ENCODE measurements around the gene ASPHD2.

ASPHD2 gene

DNA sequence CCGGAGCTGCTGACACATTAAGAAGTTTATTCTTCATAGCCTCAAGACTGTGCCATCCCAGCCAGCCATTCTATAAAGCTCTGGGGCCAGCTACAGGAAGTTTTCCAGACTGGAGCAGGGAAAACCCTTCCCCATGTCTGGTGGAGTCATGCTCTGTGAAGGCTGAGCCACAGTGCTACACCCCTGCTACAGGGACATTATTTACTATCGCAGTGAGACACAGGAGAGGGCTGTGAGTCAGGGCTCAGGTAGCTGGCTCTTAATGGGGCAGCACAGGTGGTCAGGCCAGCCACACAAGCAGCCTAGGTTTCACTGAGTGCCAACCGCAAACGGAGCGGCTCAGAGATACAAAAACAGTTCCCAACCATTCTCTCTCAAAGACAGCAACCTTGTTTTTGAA lies 42.5 kb downstream of the ASPHD2 start:
- no peak for DNase-seq (ENCODE audit: low read depth)
- TF ChIP-seq, protein P1, sequence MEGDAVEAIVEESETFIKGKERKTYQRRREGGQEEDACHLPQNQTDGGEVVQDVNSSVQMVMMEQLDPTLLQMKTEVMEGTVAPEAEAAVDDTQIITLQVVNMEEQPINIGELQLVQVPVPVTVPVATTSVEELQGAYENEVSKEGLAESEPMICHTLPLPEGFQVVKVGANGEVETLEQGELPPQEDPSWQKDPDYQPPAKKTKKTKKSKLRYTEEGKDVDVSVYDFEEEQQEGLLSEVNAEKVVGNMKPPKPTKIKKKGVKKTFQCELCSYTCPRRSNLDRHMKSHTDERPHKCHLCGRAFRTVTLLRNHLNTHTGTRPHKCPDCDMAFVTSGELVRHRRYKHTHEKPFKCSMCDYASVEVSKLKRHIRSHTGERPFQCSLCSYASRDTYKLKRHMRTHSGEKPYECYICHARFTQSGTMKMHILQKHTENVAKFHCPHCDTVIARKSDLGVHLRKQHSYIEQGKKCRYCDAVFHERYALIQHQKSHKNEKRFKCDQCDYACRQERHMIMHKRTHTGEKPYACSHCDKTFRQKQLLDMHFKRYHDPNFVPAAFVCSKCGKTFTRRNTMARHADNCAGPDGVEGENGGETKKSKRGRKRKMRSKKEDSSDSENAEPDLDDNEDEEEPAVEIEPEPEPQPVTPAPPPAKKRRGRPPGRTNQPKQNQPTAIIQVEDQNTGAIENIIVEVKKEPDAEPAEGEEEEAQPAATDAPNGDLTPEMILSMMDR (IDR thresholded peaks at IDR 0.05; ENCODE audit: insufficient read depth, low read depth, low read length, missing control alignments): no peak
- H3K4me3 ChIP-seq (ENCODE audit: low read depth, low read length): no peak overlapping the region

DNA sequence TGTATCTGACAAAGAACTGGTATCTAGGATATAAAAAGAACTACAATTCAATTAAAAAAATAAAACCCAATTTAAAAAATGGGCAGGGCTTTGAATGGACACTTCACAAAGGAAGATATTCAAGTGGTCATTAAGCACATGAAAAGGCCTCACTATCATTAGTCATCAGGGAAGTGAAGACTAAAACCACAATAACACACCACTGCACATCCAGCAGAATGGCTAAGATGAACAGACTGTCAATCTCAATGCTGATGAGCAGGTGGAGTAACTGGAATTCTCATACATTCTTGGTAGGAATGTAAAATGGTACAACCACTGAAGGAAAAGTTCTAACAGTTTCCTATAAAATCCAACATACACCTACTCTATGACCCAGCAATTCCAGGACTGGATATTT lies 45.6 kb downstream of the ASPHD2 start:
- H3K4me3 ChIP-seq (ENCODE audit: low read depth, low read length): no peak overlapping the region
- no peak for DNase-seq (ENCODE audit: low read depth)
- TF ChIP-seq, protein P1 (IDR thresholded peaks at IDR 0.05; ENCODE audit: insufficient read depth, low read depth, low read length, missing control alignments): no peak

DNA sequence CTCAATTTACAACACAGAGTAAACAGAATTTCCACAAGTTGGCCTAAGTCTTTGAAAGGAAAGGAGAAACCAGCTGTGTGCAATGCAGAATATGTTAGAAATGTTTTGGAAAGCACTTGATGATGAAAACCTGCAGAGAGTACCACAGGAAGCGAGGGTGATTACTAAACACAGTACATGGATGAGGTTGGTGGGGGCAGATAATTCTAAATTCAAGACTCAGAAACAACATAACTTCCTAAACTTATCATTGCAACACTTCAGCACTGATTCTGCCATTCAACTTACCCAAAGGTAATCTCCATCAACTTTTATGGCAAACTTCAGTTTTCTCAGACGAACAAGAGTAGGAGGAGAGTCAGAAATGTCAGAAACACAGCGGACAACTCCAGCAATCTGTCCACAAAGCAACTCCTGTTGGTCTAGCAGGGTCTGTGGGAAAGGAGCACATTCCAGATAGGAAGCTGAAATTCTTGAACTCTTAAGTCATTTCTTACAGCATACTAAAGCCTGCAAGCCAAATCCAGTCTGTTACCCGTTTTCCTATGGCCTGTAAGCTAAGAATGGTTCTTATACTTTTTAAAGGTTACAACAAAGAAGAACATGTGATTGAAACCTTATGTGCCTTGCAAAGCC lies 47.8 kb downstream of the ASPHD2 start:
- DNase-seq (ENCODE audit: low read depth): no peak
- H3K4me3 ChIP-seq (ENCODE audit: low read depth, low read length): no peak overlapping the region
- TF ChIP-seq, protein P1 (IDR thresholded peaks at IDR 0.05; ENCODE audit: insufficient read depth, low read depth, low read length, missing control alignments): no peak

DNA sequence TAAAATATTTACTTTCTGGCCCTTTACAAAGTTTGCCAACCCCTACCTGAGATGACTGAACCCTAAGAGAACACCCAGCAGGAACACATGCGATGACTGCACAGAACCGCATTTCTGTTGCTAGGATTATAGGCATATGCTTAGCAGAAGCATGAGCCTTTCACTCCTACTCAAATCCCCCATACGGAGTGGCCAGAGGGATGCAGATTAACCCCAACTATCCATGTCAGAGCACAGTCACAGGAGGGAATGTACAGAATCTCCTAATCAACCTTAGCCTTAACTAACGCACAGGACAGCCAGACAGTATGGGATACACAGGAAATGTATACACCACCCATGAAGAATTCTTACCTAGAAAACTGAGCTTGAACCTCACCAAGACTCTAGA lies 48.3 kb downstream of the ASPHD2 start:
- TF ChIP-seq, protein P1 (IDR thresholded peaks at IDR 0.05; ENCODE audit: insufficient read depth, low read depth, low read length, missing control alignments): no peak
- H3K4me3 ChIP-seq (ENCODE audit: low read depth, low read length): no peak overlapping the region
- no peak for DNase-seq (ENCODE audit: low read depth)

DNA sequence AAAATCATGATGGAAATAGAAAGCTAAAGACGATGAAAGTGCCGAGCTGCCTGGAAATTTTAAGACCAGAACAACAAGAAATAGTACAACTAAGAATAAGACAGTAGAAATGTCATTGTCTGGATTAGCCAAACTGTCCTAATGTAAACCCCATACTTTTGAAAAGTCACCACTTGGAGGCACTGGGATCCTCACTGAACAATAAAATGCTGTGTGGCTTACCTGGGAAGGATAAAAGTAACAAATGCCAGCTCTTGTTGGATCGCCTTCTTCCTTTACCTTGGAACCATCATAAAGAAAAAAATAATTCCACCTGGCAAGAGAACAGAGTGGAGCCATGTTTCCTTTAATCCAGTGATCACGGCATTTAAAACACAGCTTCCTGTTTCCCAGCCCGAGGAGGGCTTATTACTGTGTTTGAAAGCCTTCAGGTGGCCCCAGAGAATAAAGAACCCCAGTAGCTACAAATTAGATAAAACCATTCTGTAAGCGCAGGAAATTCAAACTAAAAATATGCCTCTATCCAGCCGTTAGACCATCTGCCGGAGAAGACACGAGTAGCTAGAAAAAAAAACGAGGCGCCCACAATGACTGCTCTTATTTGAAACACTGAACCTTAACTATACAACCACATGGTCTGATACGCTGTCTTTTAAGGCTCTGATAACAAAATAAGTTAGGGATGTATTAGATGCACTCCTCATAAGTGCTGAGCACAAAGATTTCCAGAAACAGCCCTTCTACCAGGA lies 50.2 kb downstream of the ASPHD2 start:
- H3K4me3 ChIP-seq (ENCODE audit: low read depth, low read length): peak overlapping the region; percentile 66
- TF ChIP-seq, protein P1 (IDR thresholded peaks at IDR 0.05; ENCODE audit: insufficient read depth, low read depth, low read length, missing control alignments): no peak
- peak; percentile 30 for DNase-seq (ENCODE audit: low read depth)

DNA sequence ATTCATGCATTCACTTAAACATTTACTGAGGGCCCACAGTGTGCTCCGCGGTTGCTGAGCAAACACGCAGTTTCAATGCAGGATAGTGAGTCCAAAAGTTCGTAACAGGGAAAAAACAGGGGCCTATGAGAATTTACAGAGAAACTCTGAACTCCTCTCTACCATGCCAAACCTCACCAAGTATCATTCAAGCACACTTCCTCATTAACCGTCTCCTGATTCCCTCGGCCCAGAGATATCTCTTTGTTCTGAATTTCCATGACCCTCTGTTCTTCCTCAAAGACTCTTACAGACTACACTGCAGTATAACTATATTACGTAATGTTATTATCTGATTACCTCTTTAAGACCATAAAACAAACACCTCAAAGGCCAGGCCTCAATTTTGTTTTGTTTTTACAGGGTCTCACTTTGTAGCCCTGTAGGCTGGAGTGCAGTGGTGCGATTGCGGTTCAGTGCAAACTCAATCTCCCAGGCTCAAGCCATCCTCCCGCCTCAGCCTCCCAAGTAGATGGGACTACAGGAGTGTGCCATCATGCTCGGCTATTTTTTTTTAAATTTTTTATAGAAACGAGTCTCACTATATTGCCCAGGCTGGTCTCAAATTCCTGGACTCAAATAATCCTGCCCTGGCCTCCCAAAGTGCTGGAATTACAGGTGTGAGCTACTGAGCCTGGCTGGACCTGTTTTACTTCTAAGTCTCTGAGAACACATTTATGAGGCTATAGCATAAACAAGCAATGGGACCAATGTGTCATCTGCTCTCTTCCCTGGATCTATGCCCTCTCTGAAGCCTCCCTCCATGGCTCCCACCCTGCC lies 50.9 kb downstream of the ASPHD2 start:
- TF ChIP-seq, protein P1 (IDR thresholded peaks at IDR 0.05; ENCODE audit: insufficient read depth, low read depth, low read length, missing control alignments): no peak
- DNase-seq (ENCODE audit: low read depth): peak; percentile 38
- peak overlapping the region; percentile 66 for H3K4me3 ChIP-seq (ENCODE audit: low read depth, low read length)

Data from GM12865 (cell line).